ENCODE results near the gene PRKAA2.

PRKAA2 gene

GRCh38 chr1:56726706-56727105 lies 81.6 kb downstream of the PRKAA2 start:
- DNase-seq = no peak

- DNase-seq = no peak
Measured at GRCh38 chr1:56728964-56729363, 83.8 kb downstream of the PRKAA2 start.

- DNase-seq = no peak
Measured at GRCh38 chr1:56745231-56745630, 100.1 kb downstream of the PRKAA2 start.

- DNase-seq = no peak
Measured at GRCh38 chr1:56754708-56755479, 109.8 kb downstream of the PRKAA2 start.

GRCh38 chr1:56755911-56756310 lies 110.8 kb downstream of the PRKAA2 start:
- DNase-seq = no peak

GRCh38 chr1:56758135-56758534 lies 113.0 kb downstream of the PRKAA2 start:
- no peak for DNase-seq

GRCh38 chr1:56758794-56759193 lies 113.7 kb downstream of the PRKAA2 start:
- DNase-seq = no peak
